ENCODE results near the gene KNL1.

The KNL1 gene

DNA sequence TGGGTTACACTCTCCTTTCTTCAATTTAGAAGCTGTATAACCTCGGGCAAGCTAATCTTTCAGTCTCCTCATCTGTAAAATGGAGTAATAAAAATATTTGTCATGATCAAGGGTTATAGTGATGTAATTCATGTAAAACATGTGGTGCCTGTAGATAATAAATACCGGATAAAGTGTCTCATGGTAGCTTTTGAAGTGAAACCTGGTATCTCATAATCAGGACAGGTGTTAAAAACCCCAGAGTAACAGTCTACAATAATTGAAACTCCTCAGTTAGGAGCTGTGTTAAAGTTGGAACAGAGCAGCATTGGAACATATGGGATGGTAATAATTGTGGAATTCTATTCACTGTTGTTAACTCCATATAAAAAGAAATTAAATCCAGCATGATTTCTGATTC lies 884 bp upstream of the KNL1 start:
- DNase-seq = peak; percentile 23
- TF ChIP-seq EZH2phosphoT487 (IDR thresholded peaks at IDR 0.05; ENCODE audit: low read length) (no peak), CTCF (IDR thresholded peaks at IDR 0.05; ENCODE audit: low read length) (no peak), EZH2 (optimal IDR thresholded peaks at IDR 0.05; ENCODE audit: low read depth, low read length) (no peak)
- Histone ChIP-seq H3F3A (ENCODE audit: insufficient read depth, low read length) (peaks cover 21% of the 10 kb centered on the region), H3K4me2 (ENCODE audit: low read depth, low read length) (peak overlapping the region; percentile 24), H3K36me3 (replicated peaks; ENCODE audit: insufficient read depth, low read length) (no peaks in the 10 kb centered on the region), H4K20me1 (ENCODE audit: insufficient read depth, low read length) (no peaks in the 10 kb centered on the region), H3K4me1 (ENCODE audit: low read length) (peaks cover 17% of the 10 kb centered on the region), H3K9ac (ENCODE audit: low read length) (no peak overlapping the region), H2AFZ (ENCODE audit: low read length) (peak overlapping the region; percentile 32), H3K9me2 (replicated peaks; ENCODE audit: insufficient read depth, low read length) (no peaks in the 10 kb centered on the region), H3K27me3 (replicated peaks; ENCODE audit: insufficient read depth, low read length) (no peaks in the 10 kb centered on the region), H3K9me3 (replicated peaks; ENCODE audit: insufficient read depth, low read length) (no peaks in the 10 kb centered on the region), H3K27ac (ENCODE audit: low read length) (peak overlapping the region; percentile 2; the same call in 1 of the 2 replicates), H3K4me3 (ENCODE audit: low read length) (no peak overlapping the region; the same call in 1 of the 2 replicates), H3K79me2 (ENCODE audit: low read length) (peaks cover 39% of the 10 kb centered on the region)

DNA sequence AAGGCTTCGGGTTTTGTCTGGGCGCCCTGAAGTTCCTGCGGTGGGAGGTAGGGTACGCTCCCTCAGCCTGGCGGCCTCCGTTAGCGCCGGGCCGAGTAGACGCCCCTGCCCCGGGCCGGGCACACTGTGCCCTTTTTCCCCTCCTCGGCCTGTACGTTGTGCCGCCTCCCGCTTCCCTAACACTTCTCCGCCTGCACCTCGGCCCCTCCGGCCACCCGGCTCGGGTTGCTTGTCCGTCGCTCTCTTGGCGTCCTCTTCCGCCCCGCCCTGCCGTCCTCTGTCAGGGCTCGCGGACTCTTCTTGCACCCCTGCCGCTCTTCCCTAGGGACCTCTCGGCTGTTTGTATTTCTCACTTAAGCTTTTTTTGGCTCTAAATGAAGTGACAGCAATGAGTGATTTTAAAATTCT lies 384 bp downstream of the KNL1 start:
- Histone ChIP-seq H3K9me3 (replicated peaks; ENCODE audit: insufficient read depth, low read length) (no peaks in the 10 kb centered on the region), H4K20me1 (ENCODE audit: insufficient read depth, low read length) (no peaks in the 10 kb centered on the region), H3K4me3 (ENCODE audit: low read length) (peak overlapping the region; percentile 76), H3K9me2 (replicated peaks; ENCODE audit: insufficient read depth, low read length) (no peaks in the 10 kb centered on the region), H3K4me1 (ENCODE audit: low read length) (peaks cover 17% of the 10 kb centered on the region), H3F3A (ENCODE audit: insufficient read depth, low read length) (peaks cover 21% of the 10 kb centered on the region), H3K36me3 (replicated peaks; ENCODE audit: insufficient read depth, low read length) (no peaks in the 10 kb centered on the region), H3K4me2 (ENCODE audit: low read depth, low read length) (peak overlapping the region; percentile 92), H2AFZ (ENCODE audit: low read length) (peak overlapping the region; percentile 75), H3K27me3 (replicated peaks; ENCODE audit: insufficient read depth, low read length) (no peaks in the 10 kb centered on the region), H3K79me2 (ENCODE audit: low read length) (peaks cover 52% of the 10 kb centered on the region), H3K9ac (ENCODE audit: low read length) (peak overlapping the region; percentile 82), H3K27ac (ENCODE audit: low read length) (peak overlapping the region; percentile 74; the same call in 1 of the 2 replicates)
- peak; percentile 51 for DNase-seq
- TF ChIP-seq EZH2phosphoT487 (IDR thresholded peaks at IDR 0.05; ENCODE audit: low read length) (no peak), EZH2 (optimal IDR thresholded peaks at IDR 0.05; ENCODE audit: low read depth, low read length) (no peak), CTCF (IDR thresholded peaks at IDR 0.05; ENCODE audit: low read length) (0 out of 2 replicates have a peak, but pooled peaks have one; percentile 6)

GRCh38 chr15:40595219-40595618 lies 1.2 kb downstream of the KNL1 start:
- H3K4me3 ChIP-seq (ENCODE audit: low read length) = peak overlapping the region; percentile 76
- no peaks in the 10 kb centered on the region for H3K36me3 ChIP-seq (replicated peaks; ENCODE audit: insufficient read depth, low read length)
- no peaks in the 10 kb centered on the region for H4K20me1 ChIP-seq (ENCODE audit: insufficient read depth, low read length)
- no peaks in the 10 kb centered on the region for H3K9me2 ChIP-seq (replicated peaks; ENCODE audit: insufficient read depth, low read length)
- H2AFZ ChIP-seq (ENCODE audit: low read length) = peak overlapping the region; percentile 75
- no peak for DNase-seq
- peak overlapping the region; percentile 92 for H3K4me2 ChIP-seq (ENCODE audit: low read depth, low read length)
- peak overlapping the region; percentile 82; the same call in 1 of the 2 replicates for H3K9ac ChIP-seq (ENCODE audit: low read length)
- peaks cover 18% of the 10 kb centered on the region for H3F3A ChIP-seq (ENCODE audit: insufficient read depth, low read length)
- H3K27me3 ChIP-seq (replicated peaks; ENCODE audit: insufficient read depth, low read length) = no peaks in the 10 kb centered on the region
- H3K4me1 ChIP-seq (ENCODE audit: low read length) = peaks cover 16% of the 10 kb centered on the region
- H3K79me2 ChIP-seq (ENCODE audit: low read length) = peaks cover 59% of the 10 kb centered on the region
- H3K27ac ChIP-seq (ENCODE audit: low read length) = no peak overlapping the region
- TF ChIP-seq EZH2phosphoT487 (IDR thresholded peaks at IDR 0.05; ENCODE audit: low read length) = no peak
- TF ChIP-seq CTCF (IDR thresholded peaks at IDR 0.05; ENCODE audit: low read length) = no peak
- TF ChIP-seq EZH2 (optimal IDR thresholded peaks at IDR 0.05; ENCODE audit: low read depth, low read length) = no peak
- H3K9me3 ChIP-seq (replicated peaks; ENCODE audit: insufficient read depth, low read length) = no peaks in the 10 kb centered on the region

Data from MM.1S (cell line).